B cell (primary cell): Measurements from ENCODE around the gene LKAAEAR1. TPM values are rescaled to one million over a fixed set of nuclear protein-coding genes. Genes with fewer than 3 reads are reported as not detected.

Experiments used
- ATAC-seq: fragments of 200-7000 bp; cut with Tn5 transposase; one replicate; pipeline ENCODE4 v1.10.0; 2021; ENCODE audit warnings: low read depth, mild to moderate bottlenecking, moderate number of reproducible peaks, moderate library complexity
- CTCF ChIA-PET: fragments of 350-600 bp; sonication (Branson Sonifier 250); formaldehyde crosslinking; loops from one replicate; lab custom pipeline; 2021; ENCODE audit warnings: antibody characterized with exemption, inconsistent platforms; lab: Charles Lee
- POLR2A ChIA-PET: fragments of 350-600 bp; sonication (Branson Sonifier 250); formaldehyde crosslinking; loops from one replicate; lab custom pipeline; 2021; ENCODE audit warnings: antibody characterized with exemption; lab: Charles Lee
- DNase-seq: peaks from one replicate; pipeline ENCODE4 v3.0.0; 2013
- H2AFZ ChIP-seq: 2 replicates; pipeline ENCODE4 v1.6.1; 2012; ENCODE audit warnings: mild to moderate bottlenecking, low read depth, low read length; ENCODE audit not compliant: insufficient read depth, poor library complexity, severe bottlenecking
- H3K27ac ChIP-seq, 2 donors: 1 replicate in 1 of 2; 2 replicates in 1 of 2; pipeline ENCODE4 v1.5.1; 2012 to 2013; ENCODE audit warnings: low read length in 2 of 2, mild to moderate bottlenecking in 2 of 2, moderate library complexity in 1 of 2
- H3K27me3 ChIP-seq, 4 experiments: fragments of 200-600 bp in 1 of 4; sonication (generic) in 1 of 4; replicated peaks in 1 of 4; 1 replicate in 2 of 4; 2 replicates in 2 of 4; pipeline versions ENCODE4 v1.6.1 to v1.7.0; 2013 to 2016; ENCODE audit warnings: low read length in 3 of 4, mild to moderate bottlenecking in 2 of 4, mixed read lengths in 1 of 4, moderate library complexity in 1 of 4; ENCODE audit not compliant: insufficient read depth in 4 of 4, control insufficient read depth in 3 of 4; ENCODE audit errors: control extremely low read depth in 1 of 4
- H3K36me3 ChIP-seq, 2 experiments: replicated peaks in 1 of 2; 1 replicate in 1 of 2; 2 replicates in 1 of 2; pipeline versions ENCODE4 v1.6.1 to v1.7.1; 2013; ENCODE audit warnings: low read length in 1 of 2; ENCODE audit not compliant: insufficient read depth in 2 of 2, control insufficient read depth in 1 of 2; ENCODE audit errors: control extremely low read depth in 1 of 2, extremely low read depth in 1 of 2
- H3K4me1 ChIP-seq, 2 donors: fragments of 200-600 bp in 1 of 2; sonication (generic) in 1 of 2; 1 replicate in 1 of 2; 2 replicates in 1 of 2; pipeline versions ENCODE4 v1.5.1 to v1.6.1; 2013 to 2017; ENCODE audit warnings: low read length in 2 of 2; ENCODE audit not compliant: control insufficient read depth in 2 of 2, insufficient read depth in 2 of 2
- H3K4me2 ChIP-seq: replicated peaks from 2 replicates; pipeline ENCODE3; 2012; ENCODE audit warnings: mild to moderate bottlenecking, low read depth, low read length; ENCODE audit not compliant: poor library complexity, severe bottlenecking
- H3K4me3 ChIP-seq, 5 experiments: fragments of 200-600 bp in 1 of 5; sonication (generic) in 1 of 5; 1 replicate in 3 of 5; 2 replicates in 2 of 5; pipeline versions ENCODE4 v1.5.1 to v1.7.0; 2011 to 2016; ENCODE audit warnings: low read length in 4 of 5, mild to moderate bottlenecking in 4 of 5, low read depth in 2 of 5, control low read depth in 1 of 5, moderate library complexity in 1 of 5; ENCODE audit not compliant: insufficient read depth in 1 of 5; ENCODE audit errors: control extremely low read depth in 1 of 5, extremely low read depth in 1 of 5
- H3K79me2 ChIP-seq: fragments of 200-600 bp; sonication (generic); one replicate; pipeline ENCODE4 v1.6.0; 2016; ENCODE audit warnings: low read length; ENCODE audit not compliant: control insufficient read depth, insufficient read depth
- H3K9ac ChIP-seq: fragments of 200-600 bp; sonication (generic); 2 replicates; pipeline ENCODE4 v1.6.1; 2017; ENCODE audit warnings: mild to moderate bottlenecking, low read length, moderate library complexity
- H3K9me3 ChIP-seq, 3 donors: one replicate each; pipeline versions ENCODE4 v1.6.1 to v1.7.1; 2013; ENCODE audit warnings: low read length in 2 of 3; ENCODE audit not compliant: control insufficient read depth in 2 of 3, insufficient read depth in 1 of 3; ENCODE audit errors: control extremely low read depth in 1 of 3
- H4K20me1 ChIP-seq: 2 replicates; pipeline ENCODE4 v1.6.0; 2012; ENCODE audit warnings: mild to moderate bottlenecking, low read length; ENCODE audit not compliant: insufficient read depth, control insufficient read depth, poor library complexity, severe bottlenecking
- H3K27ac Mint-ChIP-seq: one replicate; pipeline ENCODE4 v1.8.0; 2021; ENCODE audit warnings: mixed read lengths
- H3K27me3 Mint-ChIP-seq: one replicate; pipeline ENCODE4 v1.8.0; 2021; ENCODE audit warnings: mixed read lengths
- H3K4me1 Mint-ChIP-seq: one replicate; pipeline ENCODE4 v1.8.0; 2021; ENCODE audit warnings: mixed read lengths
- H3K4me3 Mint-ChIP-seq: one replicate; pipeline ENCODE4 v1.8.0; 2021; ENCODE audit warnings: mixed read lengths
- H3K9me3 Mint-ChIP-seq: one replicate; pipeline ENCODE4 v1.8.0; 2022; ENCODE audit warnings: mixed read lengths; ENCODE audit not compliant: insufficient read depth
- EZH2 ChIP-seq: IDR thresholded peaks from 2 replicates; pipeline ENCODE4 v1.6.1; 2012; ENCODE audit warnings: borderline replicate concordance, low read depth, mild to moderate bottlenecking, moderate library complexity, low read length; ENCODE audit not compliant: insufficient read depth, poor library complexity, severe bottlenecking
- WGBS: methylation state at CpG from one replicate; pipeline ENCODE4 v1.1.5; 2013; ENCODE audit warnings: missing lambda C conversion rate; ENCODE audit not compliant: insufficient coverage; 5-methylcytosine and 5-hydroxymethylcytosine counted together
- intact Hi-C: fragments of 100-400 bp; cut with micrococcal nuclease; formaldehyde crosslinking; loops from one replicate; pipeline ENCODE4 v1.10.0; 2022
- polyA plus RNA-seq: library from polyadenylated mRNA; depleted of rRNA; stranded (reverse); fragments of >200 nt; gene quantifications from 2 replicates; pipeline ENCODE4 v1.2.3, GENCODE V29; 2012
- total RNA-seq, 2 donors: library from RNA; stranded (reverse); fragments of 120-200 nt in 1 of 2; gene quantifications; 1 replicate in 1 of 2; 2 replicates in 1 of 2; pipeline versions ENCODE4 v1.2.3 to v1.2.4, GENCODE V29; 2013 to 2022
- TF ChIP-seq, protein P1 (sequence below): fragments of 200-600 bp; IDR thresholded peaks from one replicate; pipeline ENCODE4 v1.8.0; 2022; ENCODE audit warnings: antibody characterized with exemption, mild to moderate bottlenecking

LKAAEAR1 gene
- total and polyA plus RNA-seq, 2 donors (not counting 1 experiment from before 2014, with no cell fraction given): 1.9 TPM; not detected in 1

DNA sequence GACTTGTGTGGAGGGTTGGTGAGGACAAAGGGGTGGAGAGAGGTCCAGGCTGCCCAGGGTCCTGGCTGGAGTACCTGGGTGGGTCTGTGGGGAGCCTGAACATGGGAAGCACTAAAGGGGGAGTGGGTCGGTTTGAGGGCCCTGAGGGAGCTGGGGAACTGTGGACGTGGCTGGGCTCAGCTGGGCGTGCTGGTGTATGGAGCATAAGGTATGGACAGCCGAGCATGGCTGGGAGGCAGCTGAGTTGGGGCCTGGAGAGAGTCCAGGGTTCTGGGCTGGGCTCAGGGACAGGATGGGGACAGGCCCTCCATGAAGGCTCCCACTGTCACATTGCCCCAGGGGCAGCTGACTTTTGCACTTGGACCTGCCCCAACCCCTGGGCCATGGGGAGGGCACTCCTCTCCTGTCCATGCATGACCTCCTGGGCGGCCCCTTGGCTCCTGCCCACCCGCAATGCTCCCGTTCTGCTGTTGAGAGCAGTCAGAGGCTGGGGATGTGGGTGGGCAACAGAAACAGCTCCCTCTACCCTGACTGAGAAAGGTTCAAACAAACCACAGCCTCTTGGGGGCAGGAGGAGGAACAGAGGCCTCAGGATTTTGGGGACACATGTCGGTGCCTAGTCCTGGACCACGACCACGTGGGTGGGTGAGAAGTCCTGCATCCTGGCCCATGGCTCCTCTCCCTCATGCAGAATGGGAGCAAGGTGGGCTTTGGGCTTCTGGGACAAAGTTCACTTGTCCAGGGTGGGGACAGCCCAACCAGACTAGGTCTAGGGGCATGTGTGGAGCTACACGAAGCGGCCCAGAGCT lies 43.8 kb downstream of the LKAAEAR1 start:
- Mint-ChIP-seq H3K27ac (peak overlapping the region; percentile 32), H3K9me3 (no peaks in the 10 kb centered on the region), H3K27me3 (peaks cover 20% of the 10 kb centered on the region), H3K4me3 (peak overlapping the region; percentile 59), H3K4me1 (peaks cover 23% of the 10 kb centered on the region)
- CTCF ChIA-PET: interaction anchor here (0.8 to 6.4 kb wide), 12 partner anchors 13 to 155 kb away, joined by 3 to 108 read pairs (median 5); partner anchors contain the start of genes LKAAEAR1, OPRL1, RGS19 and TCEA2
- no peak overlapping the region for H3K27ac ChIP-seq
- H3K4me1 ChIP-seq: peaks cover 31 to 32% of the 10 kb centered on the region in 2 donors
- intact Hi-C loops: no loop called here
- WGBS: 68% methylated on average over 11 of the region's 12 CpGs
- H3K9me3 ChIP-seq: peaks cover 0 to 3% (median 0%) of the 10 kb centered on the region in 3 donors
- TF ChIP-seq EZH2: no peak
- no peaks in the 10 kb centered on the region for H3K79me2 ChIP-seq
- H3K9ac ChIP-seq: no peak overlapping the region
- POLR2A ChIA-PET: no interaction called here
- ATAC-seq: no peak
- H3K4me3 ChIP-seq: no peak overlapping the region
- H3K4me2 ChIP-seq: no peak overlapping the region
- H3K36me3 ChIP-seq: no peaks in the 10 kb centered on the region
- no peak for DNase-seq
- peaks cover 6% of the 10 kb centered on the region for H4K20me1 ChIP-seq
- peaks cover 0 to 26% (median 11%) of the 10 kb centered on the region in 4 experiments for H3K27me3 ChIP-seq
- H2AFZ ChIP-seq: no peak overlapping the region

DNA sequence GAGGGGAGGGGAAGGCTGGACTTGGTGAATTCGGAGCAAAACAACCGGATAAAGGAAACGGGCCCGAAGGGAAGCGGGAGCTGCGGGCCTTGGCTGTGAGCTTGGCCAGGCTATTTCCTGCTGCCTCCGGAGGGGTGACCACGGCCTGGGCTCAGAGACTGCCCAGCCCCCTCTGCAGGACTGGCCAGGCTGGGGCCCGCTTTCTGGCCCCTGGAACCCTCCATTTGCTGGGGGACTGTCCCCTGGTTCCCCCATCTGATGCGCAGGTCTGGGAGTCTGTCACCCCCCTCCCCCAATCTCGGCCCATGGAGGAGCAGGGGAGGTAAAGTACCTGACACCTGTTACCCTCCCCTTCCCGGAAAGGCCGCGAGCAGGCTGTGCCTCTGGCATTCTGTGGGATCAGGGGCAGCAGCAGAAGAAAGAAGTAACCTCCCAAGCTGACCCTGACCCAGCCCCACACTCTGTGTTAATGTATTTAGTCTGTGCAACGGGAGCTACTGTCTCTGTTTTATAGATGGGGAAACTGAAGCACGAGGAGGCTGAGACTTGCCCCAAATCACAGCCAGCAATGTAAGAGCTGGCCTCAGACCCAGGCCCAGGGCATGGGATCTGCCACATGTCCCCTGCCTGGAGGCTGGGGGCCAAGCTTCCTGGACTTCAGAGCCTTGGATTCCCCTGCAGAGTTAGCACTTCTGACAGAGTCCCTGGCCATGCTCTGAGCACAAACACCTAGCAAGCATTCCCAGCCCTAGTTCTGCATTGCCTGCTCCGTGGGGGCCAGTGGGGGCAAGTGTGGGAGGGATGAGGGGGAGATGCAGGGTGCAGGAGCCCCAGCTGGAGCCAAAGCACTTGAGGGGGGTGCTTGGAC lies 44.7 kb downstream of the LKAAEAR1 start:
- POLR2A ChIA-PET: interaction anchor here (0.5 to 1.6 kb wide), 6 partner anchors 8 to 329 kb away, joined by 3 to 6 read pairs (median 4); partner anchors contain the start of genes PRPF6 and RGS19
- peak overlapping the region; percentile 80 for H3K4me3 Mint-ChIP-seq
- peaks cover 31 to 32% of the 10 kb centered on the region in 2 donors for H3K4me1 ChIP-seq
- peak overlapping the region; percentile 100 for H3K4me2 ChIP-seq
- no peak for TF ChIP-seq EZH2
- TF ChIP-seq, protein P1, sequence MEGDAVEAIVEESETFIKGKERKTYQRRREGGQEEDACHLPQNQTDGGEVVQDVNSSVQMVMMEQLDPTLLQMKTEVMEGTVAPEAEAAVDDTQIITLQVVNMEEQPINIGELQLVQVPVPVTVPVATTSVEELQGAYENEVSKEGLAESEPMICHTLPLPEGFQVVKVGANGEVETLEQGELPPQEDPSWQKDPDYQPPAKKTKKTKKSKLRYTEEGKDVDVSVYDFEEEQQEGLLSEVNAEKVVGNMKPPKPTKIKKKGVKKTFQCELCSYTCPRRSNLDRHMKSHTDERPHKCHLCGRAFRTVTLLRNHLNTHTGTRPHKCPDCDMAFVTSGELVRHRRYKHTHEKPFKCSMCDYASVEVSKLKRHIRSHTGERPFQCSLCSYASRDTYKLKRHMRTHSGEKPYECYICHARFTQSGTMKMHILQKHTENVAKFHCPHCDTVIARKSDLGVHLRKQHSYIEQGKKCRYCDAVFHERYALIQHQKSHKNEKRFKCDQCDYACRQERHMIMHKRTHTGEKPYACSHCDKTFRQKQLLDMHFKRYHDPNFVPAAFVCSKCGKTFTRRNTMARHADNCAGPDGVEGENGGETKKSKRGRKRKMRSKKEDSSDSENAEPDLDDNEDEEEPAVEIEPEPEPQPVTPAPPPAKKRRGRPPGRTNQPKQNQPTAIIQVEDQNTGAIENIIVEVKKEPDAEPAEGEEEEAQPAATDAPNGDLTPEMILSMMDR: no peak
- peak overlapping the region; percentile 32 for H3K27ac Mint-ChIP-seq
- peak overlapping the region; percentile 76 for H3K9ac ChIP-seq
- peak overlapping the region; percentile 96 for H2AFZ ChIP-seq
- intact Hi-C loops: loop anchor here (1.0 to 5.0 kb wide), 4 partner anchors 43 to 81 kb away; partner anchors contain the start of gene PRPF6
- peaks cover 0 to 3% (median 0%) of the 10 kb centered on the region in 3 donors for H3K9me3 ChIP-seq
- H3K9me3 Mint-ChIP-seq: no peaks in the 10 kb centered on the region
- WGBS: 14% methylated on average over 12 of the region's 17 CpGs
- H3K4me3 ChIP-seq: peak overlapping the region in 4 of 5 experiments; percentile 64 to 85 (median 66)
- CTCF ChIA-PET: interaction anchor here (1.0 to 6.4 kb wide), 20 partner anchors 12 to 216 kb away, joined by 4 to 108 read pairs (median 7); partner anchors contain the start of genes LKAAEAR1, NPBWR2, OPRL1 and PCMTD2
- H3K36me3 ChIP-seq: peaks cover 0 to 6% of the 10 kb centered on the region in 2 experiments
- H3K27me3 ChIP-seq: peaks cover 0 to 23% (median 11%) of the 10 kb centered on the region in 4 experiments
- ATAC-seq: no peak
- peaks cover 18% of the 10 kb centered on the region for H3K27me3 Mint-ChIP-seq
- peaks cover 23% of the 10 kb centered on the region for H3K4me1 Mint-ChIP-seq
- no peaks in the 10 kb centered on the region for H3K79me2 ChIP-seq
- H4K20me1 ChIP-seq: peaks cover 6% of the 10 kb centered on the region
- H3K27ac ChIP-seq: no peak overlapping the region
- DNase-seq: no peak
